Fibroblast of lung (primary cell): ENCODE measurements around the gene WWOX. TPM values are rescaled to one million over a fixed set of nuclear protein-coding genes. Genes with fewer than 3 reads are reported as not detected.

Source experiments
- DNase-seq, 2 donors: peaks; one replicate each; pipeline versions ENCODE4 v3.0.0 to v3.0.0-alpha.2; 2010; ENCODE audit warnings: low read depth in 2 of 2
- H2AFZ ChIP-seq: 2 replicates; pipeline ENCODE4 v1.5.1; 2012; ENCODE audit warnings: low read length, control low read depth, inconsistent platforms
- H3K27ac ChIP-seq: 2 replicates; pipeline ENCODE4 v1.5.1; 2011; ENCODE audit warnings: low read length, control low read depth; ENCODE audit not compliant: insufficient read depth
- H3K27me3 ChIP-seq: 2 replicates; pipeline ENCODE4 v1.5.1; 2011; ENCODE audit warnings: mild to moderate bottlenecking, low read length; ENCODE audit not compliant: control insufficient read depth, insufficient read depth
- H3K36me3 ChIP-seq: 2 replicates; pipeline ENCODE4 v1.5.1; 2011; ENCODE audit warnings: low read length; ENCODE audit not compliant: control insufficient read depth, insufficient read depth
- H3K4me1 ChIP-seq: 2 replicates; pipeline ENCODE4 v1.5.1; 2011; ENCODE audit warnings: low read length; ENCODE audit not compliant: control insufficient read depth, insufficient read depth; ENCODE audit errors: extremely low read depth
- H3K4me2 ChIP-seq: 2 replicates; pipeline ENCODE4 v1.5.1; 2011; ENCODE audit warnings: low read length, control low read depth; ENCODE audit not compliant: insufficient read depth; ENCODE audit errors: extremely low read depth
- H3K4me3 ChIP-seq, 4 experiments: fragments of 200-600 bp in 1 of 4; sonication (generic) in 1 of 4; replicated peaks in 1 of 4; 2 replicates each; pipeline ENCODE4 v1.5.1; 2011 to 2016; ENCODE audit warnings: low read length in 4 of 4, low read depth in 3 of 4, mild to moderate bottlenecking in 3 of 4, control low read depth in 2 of 4, inconsistent platforms in 1 of 4, mixed read lengths in 1 of 4; ENCODE audit not compliant: insufficient read depth in 1 of 4; ENCODE audit errors: control extremely low read depth in 1 of 4
- H3K79me2 ChIP-seq: 2 replicates; pipeline ENCODE4 v1.5.1; 2012; ENCODE audit warnings: mild to moderate bottlenecking, low read length, inconsistent platforms; ENCODE audit not compliant: control insufficient read depth, insufficient read depth
- H3K9ac ChIP-seq: 2 replicates; pipeline ENCODE4 v1.5.1; 2011; ENCODE audit warnings: mild to moderate bottlenecking, low read length, control low read depth; ENCODE audit not compliant: insufficient read depth
- H3K9me3 ChIP-seq: 2 replicates; pipeline ENCODE4 v1.5.1; 2012; ENCODE audit warnings: low read depth, low read length; ENCODE audit not compliant: control insufficient read depth, insufficient read depth
- H4K20me1 ChIP-seq: 2 replicates; pipeline ENCODE4 v1.5.1; 2011; ENCODE audit warnings: low read length; ENCODE audit not compliant: control insufficient read depth, insufficient read depth; ENCODE audit errors: extremely low read depth
- EZH2 ChIP-seq: IDR thresholded peaks from 2 replicates; pipeline ENCODE4 v1.5.1; 2012; ENCODE audit warnings: low read length, control low read depth, mild to moderate bottlenecking; ENCODE audit errors: missing control alignments
- polyA plus RNA-seq, 2 donors: library from polyadenylated mRNA; depleted of rRNA in 1 of 2; stranded (reverse) in 1 of 2; unstranded in 1 of 2; fragments of >200 nt; gene quantifications; 2 replicates each; pipeline ENCODE4 v1.2.1, GENCODE V29; 2011 to 2012; ENCODE audit warnings: missing spikeins in 1 of 2
- total RNA-seq: library from RNA; depleted of rRNA; stranded (reverse); fragments of >200 nt; gene quantifications from 2 replicates; pipeline ENCODE4 v1.2.1, GENCODE V29; 2014
- TF ChIP-seq, protein P1 (sequence below), 2 donors: IDR thresholded peaks in 1 of 2; conservative IDR thresholded peaks in 1 of 2; 1 replicate in 1 of 2; 2 replicates in 1 of 2; pipeline ENCODE4 v1.5.1; 2011 to 2012; ENCODE audit warnings: low read length in 2 of 2, control low read depth in 1 of 2, inconsistent platforms in 1 of 2, low read depth in 1 of 2, mild to moderate bottlenecking in 1 of 2

WWOX gene
- total and polyA plus RNA-seq, 2 donors (not counting 1 experiment from before 2014, with no cell fraction given): 5.6 to 16.3 TPM

- Histone ChIP-seq H3K9ac (no peak overlapping the region), H2AFZ (no peak overlapping the region), H3K27ac (no peak overlapping the region), H3K27me3 (no peaks in the 10 kb centered on the region), H3K36me3 (no peaks in the 10 kb centered on the region), H3K4me3 (no peak overlapping the region), H4K20me1 (no peaks in the 10 kb centered on the region), H3K4me1 (no peaks in the 10 kb centered on the region), H3K79me2 (no peaks in the 10 kb centered on the region), H3K4me2 (no peak overlapping the region), H3K9me3 (no peaks in the 10 kb centered on the region)
- TF ChIP-seq, protein P1, sequence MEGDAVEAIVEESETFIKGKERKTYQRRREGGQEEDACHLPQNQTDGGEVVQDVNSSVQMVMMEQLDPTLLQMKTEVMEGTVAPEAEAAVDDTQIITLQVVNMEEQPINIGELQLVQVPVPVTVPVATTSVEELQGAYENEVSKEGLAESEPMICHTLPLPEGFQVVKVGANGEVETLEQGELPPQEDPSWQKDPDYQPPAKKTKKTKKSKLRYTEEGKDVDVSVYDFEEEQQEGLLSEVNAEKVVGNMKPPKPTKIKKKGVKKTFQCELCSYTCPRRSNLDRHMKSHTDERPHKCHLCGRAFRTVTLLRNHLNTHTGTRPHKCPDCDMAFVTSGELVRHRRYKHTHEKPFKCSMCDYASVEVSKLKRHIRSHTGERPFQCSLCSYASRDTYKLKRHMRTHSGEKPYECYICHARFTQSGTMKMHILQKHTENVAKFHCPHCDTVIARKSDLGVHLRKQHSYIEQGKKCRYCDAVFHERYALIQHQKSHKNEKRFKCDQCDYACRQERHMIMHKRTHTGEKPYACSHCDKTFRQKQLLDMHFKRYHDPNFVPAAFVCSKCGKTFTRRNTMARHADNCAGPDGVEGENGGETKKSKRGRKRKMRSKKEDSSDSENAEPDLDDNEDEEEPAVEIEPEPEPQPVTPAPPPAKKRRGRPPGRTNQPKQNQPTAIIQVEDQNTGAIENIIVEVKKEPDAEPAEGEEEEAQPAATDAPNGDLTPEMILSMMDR (conservative IDR thresholded peaks at IDR 0.05 in 1 of 2, IDR thresholded peaks at IDR 0.05 in 1 of 2; ENCODE audit: low read depth in 1 of 2, low read length in 2 of 2): no peak
- no peak for TF ChIP-seq EZH2
- no peak for DNase-seq
Observed at GRCh38 chr16:78300469-78300868, 201.0 kb downstream of the WWOX start.

GRCh38 chr16:78303946-78304345 lies 204.5 kb downstream of the WWOX start:
- H3K27me3 ChIP-seq: no peaks in the 10 kb centered on the region
- DNase-seq: peak in 1 of 2 donors; percentile 19
- no peaks in the 10 kb centered on the region for H3K4me1 ChIP-seq
- no peaks in the 10 kb centered on the region for H4K20me1 ChIP-seq
- H3K36me3 ChIP-seq: no peaks in the 10 kb centered on the region
- H3K4me3 ChIP-seq: no peak overlapping the region
- H3K4me2 ChIP-seq: no peak overlapping the region
- no peaks in the 10 kb centered on the region for H3K9me3 ChIP-seq
- H3K79me2 ChIP-seq: no peaks in the 10 kb centered on the region
- no peak overlapping the region for H3K27ac ChIP-seq
- H3K9ac ChIP-seq: no peak overlapping the region
- TF ChIP-seq, protein P1 (conservative IDR thresholded peaks at IDR 0.05 in 1 of 2, IDR thresholded peaks at IDR 0.05 in 1 of 2; ENCODE audit: low read depth in 1 of 2, low read length in 2 of 2): no peak
- TF ChIP-seq EZH2: no peak
- H2AFZ ChIP-seq: no peak overlapping the region

GRCh38 chr16:78306361-78306760 lies 206.9 kb downstream of the WWOX start:
- Histone ChIP-seq H3K4me2 (no peak overlapping the region), H3K27me3 (no peaks in the 10 kb centered on the region), H4K20me1 (no peaks in the 10 kb centered on the region), H3K36me3 (no peaks in the 10 kb centered on the region), H3K4me1 (no peaks in the 10 kb centered on the region), H3K9ac (no peak overlapping the region), H3K27ac (no peak overlapping the region), H3K9me3 (no peaks in the 10 kb centered on the region), H3K79me2 (no peaks in the 10 kb centered on the region), H2AFZ (no peak overlapping the region), H3K4me3 (no peak overlapping the region)
- TF ChIP-seq, protein P1 (conservative IDR thresholded peaks at IDR 0.05 in 1 of 2, IDR thresholded peaks at IDR 0.05 in 1 of 2; ENCODE audit: low read depth in 1 of 2, low read length in 2 of 2): no peak
- TF ChIP-seq EZH2: no peak
- peak in 1 of 2 donors; percentile 6 for DNase-seq
